NCI-H1092 (cell line): ENCODE measurements around the gene AKAP9.
"Not testable (repeated sequence)": the region's sequence is repeated elsewhere in the genome, so short reads cannot be mapped to it uniquely, and the experiment has no call there.

Experiments used
- DNase-seq: peaks from one replicate; lab custom pipeline; 2025; lab: John Stamatoyannopoulos, UW

Gene AKAP9

GRCh38 chr7:92134271-92135051 lies 193.8 kb downstream of the AKAP9 start, which contains the start of gene CYP51A1:
Gene CYP51A1, minus strand, starts transcription at chr7:92134477. Its CDS starts 113 bp downstream, at chr7:92134364.
- DNase-seq, result peak; percentile 92

- DNase-seq, result no peak
Measured at GRCh38 chr7:92135052-92135889, 194.6 kb downstream of the AKAP9 start.

GRCh38 chr7:92137557-92137956 lies 196.9 kb downstream of the AKAP9 start:
- DNase-seq, result no peak

- no peak for DNase-seq
Measured at GRCh38 chr7:92141161-92141560, 200.5 kb downstream of the AKAP9 start.

GRCh38 chr7:92142791-92143190 lies 202.1 kb downstream of the AKAP9 start:
- DNase-seq, result not testable (repeated sequence)

- DNase-seq, result not testable (repeated sequence)
Measured at GRCh38 chr7:92143192-92143880, 202.7 kb downstream of the AKAP9 start.

GRCh38 chr7:92149736-92150239 lies 209.1 kb downstream of the AKAP9 start:
- DNase-seq, result no peak

GRCh38 chr7:92150450-92151017 lies 209.9 kb downstream of the AKAP9 start:
- no peak for DNase-seq

- no peak for DNase-seq
Measured at GRCh38 chr7:92155108-92155739, 214.6 kb downstream of the AKAP9 start.

- DNase-seq, result no peak
Measured at GRCh38 chr7:92156990-92157389, 216.3 kb downstream of the AKAP9 start.

- no peak for DNase-seq
Measured at GRCh38 chr7:92158660-92159575, 218.3 kb downstream of the AKAP9 start.
